HL-60 (cell line): Measurements from ENCODE around the gene ABLIM1.

ENCODE experiments used
- CTCF ChIP-seq: IDR thresholded peaks from one replicate; pipeline ENCODE4 v1.5.1; 2011; ENCODE audit warnings: low read length, control low read depth, inconsistent platforms; ENCODE audit not compliant: insufficient read depth
- GABPA ChIP-seq: IDR thresholded peaks from 2 replicates; pipeline ENCODE4 v1.6.1; 2012; ENCODE audit warnings: low read depth

GRCh38 chr10:114391599-114391998 lies 266.5 kb downstream of the ABLIM1 start:
- TF ChIP-seq CTCF (no peak), GABPA (no peak)
